GM18505 (cell line): ENCODE data around the gene WDR86.

Experiments used
- ATAC-seq: cut with Tn5 transposase; IDR thresholded peaks from one replicate; pipeline ENCODE4 v1.9.1; 2021; ENCODE audit not compliant: unreplicated experiment
- POLR2A ChIP-seq: IDR thresholded peaks from 4 replicates; pipeline ENCODE4 v1.6.1; 2011; ENCODE audit warnings: borderline replicate concordance; ENCODE audit not compliant: insufficient read depth, insufficient read length; ENCODE audit errors: extremely low read depth

The WDR86 gene

DNA sequence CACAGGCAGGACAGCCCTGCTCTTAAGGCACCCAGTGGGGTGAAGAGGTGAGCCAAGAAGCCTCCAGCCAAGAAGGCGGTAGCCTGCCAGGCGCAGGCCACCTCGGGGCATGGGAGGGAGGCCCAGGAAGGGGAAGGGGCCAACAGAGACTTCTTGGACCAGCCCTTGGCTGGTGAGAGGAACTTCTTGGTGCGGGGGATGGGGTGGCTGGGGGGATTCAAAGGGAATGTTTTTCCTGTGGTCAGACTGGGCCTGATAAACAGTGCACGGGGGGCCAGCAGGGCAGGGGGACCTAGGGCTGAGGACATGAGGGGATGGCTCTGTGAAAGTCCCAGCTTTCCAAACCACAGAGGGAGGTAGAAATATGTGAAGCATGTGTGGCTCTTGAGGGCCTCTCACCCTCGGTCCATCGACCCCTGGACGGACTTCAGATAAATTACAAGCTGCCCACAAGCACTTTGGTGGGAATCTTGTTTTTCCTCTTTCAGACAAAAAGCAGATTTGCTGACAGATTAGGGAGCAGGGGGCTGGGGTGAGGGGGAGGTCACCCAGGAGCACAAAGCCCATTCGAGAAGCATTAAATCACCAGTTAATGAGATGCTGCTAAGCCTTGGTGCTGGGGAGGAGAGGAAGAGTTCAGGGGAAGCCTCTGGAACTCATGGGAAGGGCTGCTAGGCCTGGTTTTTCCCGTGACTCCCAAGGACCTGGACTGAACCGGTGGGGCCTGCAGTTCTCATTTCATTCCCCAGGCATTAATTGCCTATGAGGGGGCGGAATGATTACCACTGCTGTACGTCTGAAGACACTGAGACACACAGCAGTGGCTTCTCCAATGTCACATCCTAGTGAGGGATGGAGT, 18.8 kb upstream of the WDR86 start:
- no peak for TF ChIP-seq POLR2A
- ATAC-seq, result no peak

DNA sequence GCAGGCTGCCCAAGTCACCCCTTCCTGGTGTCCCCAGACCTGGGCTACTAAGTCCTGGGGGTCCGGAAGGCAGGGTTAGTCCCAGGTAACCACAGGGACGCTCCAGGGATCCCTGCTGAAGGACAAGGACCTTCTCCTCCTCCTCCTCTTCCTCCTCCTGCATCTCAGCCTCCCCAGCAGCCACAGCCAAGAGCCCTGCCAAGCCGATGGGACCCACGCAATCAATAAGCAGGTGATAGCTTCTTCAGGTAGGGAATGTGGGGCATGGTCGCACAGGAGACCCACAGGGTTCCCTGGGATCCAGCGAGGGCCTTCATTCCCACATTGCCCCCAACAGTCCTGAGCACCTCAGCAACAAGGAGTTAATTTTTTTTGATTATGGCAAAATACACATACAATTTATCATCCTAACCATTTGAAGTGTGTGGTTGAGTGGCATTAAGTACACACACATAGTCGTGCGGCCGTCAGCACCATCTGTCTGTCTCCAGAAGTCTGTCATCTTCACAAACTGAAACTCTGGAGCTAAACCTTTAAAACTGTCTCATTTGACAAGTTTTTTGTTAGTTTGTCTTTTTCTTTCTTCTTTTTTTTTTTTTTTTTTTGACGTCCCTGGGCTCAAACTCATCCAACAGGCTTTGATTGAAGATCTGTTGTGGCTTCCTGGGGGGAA, 18.0 kb upstream of the WDR86 start:
- no peak for ATAC-seq
- no peak for TF ChIP-seq POLR2A

DNA sequence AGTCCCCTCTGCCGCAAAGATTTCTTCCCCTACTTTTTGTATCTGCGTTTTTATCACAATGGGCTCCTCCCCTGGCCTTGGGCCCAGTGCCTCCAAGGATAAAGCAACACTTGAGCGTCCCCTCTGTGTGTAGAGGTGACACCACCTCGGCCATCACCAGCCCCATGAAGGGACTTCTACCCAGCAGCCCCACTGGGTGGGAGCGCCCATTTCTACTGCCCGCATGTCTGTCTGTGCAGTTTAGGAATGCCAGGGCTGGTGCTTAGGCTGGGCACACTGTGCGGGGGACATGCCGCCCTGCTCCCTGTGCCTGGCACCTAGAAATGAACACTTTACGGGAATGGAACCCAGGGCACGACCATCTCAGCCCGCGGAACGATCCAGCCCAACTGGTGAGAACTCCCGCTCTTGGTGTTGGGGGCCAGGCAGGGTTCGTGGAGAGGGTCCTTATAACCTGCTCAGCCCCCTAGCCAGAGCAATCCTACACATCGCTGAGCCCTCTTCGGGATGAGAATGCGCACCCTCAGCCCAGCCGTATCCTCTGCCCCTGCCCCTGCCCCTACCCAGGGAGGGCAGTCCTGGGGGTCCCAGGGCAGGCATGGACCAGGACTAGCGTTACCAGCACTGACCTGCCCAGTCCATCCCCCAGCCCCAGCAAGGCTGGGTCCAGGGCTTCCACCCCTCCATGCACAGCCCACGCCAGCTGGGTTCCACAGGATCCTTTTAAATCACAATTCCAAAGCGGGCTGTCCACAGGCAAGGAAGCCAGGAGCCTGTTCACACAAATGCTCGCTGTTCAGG, 17.3 kb upstream of the WDR86 start:
- no peak for ATAC-seq

DNA sequence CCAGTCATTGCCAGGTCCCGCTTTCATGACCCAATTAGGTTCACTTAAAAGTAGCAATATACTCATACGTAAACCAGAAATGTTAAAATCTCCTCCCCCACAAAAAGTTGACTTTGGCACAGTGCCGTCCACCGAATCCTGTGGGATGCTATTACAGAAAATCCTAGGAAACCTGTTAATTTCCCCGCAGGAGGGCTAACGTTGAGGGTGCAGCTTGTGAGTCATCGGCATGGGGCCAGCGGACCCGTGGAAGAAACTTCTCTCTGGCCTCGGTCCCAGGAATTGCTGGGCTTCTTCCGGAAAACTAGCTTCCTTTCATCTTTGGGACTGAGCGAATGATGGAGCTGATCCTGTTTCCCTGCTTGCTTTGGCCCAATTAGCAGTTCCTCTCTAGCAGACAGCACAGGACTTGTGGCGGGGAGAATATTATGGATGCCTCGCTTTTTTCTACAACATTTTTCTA, 16.6 kb upstream of the WDR86 start:
- no peak for ATAC-seq
- no peak for TF ChIP-seq POLR2A

More for the DNA sequence above, 17.3 kb upstream of the WDR86 start:
- TF ChIP-seq POLR2A, result no peak

DNA sequence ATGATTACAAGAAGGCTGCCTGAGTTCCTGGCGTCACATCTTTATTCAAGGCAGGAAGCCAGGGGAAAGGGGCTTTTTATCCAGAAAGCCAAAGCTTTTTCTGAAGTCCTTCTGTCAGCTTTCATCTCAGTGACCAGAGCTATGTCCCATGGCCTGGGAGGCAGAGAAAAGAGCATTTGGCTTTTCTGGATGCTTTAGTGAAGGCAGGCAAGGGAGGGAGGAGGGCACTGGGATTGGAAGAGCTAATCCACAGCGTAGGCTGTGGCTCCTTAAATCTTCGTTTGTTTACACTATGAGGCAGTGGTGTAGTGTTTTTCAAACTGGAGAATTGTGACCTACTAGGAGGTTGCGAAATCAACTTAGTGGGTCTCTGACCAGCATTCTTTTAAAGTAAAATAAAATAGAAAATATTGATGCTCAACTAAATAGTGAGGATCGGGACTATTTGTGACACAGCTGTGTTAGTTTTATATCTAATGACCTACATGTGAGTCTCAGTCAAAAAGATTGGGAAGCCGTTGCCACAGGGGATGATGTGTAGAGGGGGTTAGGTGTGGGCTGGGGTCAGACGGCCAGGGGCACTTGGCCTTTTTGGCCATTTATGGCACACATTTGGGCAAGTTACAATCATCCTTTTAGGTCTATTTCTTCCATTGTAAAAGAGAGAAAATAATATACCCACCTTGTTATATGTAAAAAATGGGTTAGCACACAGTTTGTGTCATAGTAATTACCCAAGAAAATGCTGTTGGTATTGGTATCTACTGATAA, 16.0 kb upstream of the WDR86 start:
- ATAC-seq, result no peak

DNA sequence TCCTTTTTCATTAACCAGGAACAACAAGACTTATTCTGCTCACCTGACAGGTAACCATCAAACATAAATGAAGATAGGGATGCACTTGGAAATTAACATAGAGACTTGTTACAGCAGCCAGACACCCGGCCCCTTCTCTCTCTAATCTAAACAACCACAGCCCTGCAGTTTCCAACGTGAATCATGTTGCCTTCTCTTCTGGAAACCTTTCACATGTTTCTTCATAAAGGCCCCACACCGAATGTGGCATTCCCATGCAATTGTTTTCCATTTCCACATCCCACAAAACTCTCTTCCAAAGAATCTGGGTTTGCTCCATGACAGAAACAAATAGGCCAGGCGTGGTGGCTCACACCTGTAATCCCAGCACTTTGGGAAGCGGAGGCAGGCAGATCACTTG, 15.0 kb upstream of the WDR86 start:
- no peak for TF ChIP-seq POLR2A
- no peak for ATAC-seq

More for the DNA sequence above, 16.0 kb upstream of the WDR86 start:
- no peak for TF ChIP-seq POLR2A

DNA sequence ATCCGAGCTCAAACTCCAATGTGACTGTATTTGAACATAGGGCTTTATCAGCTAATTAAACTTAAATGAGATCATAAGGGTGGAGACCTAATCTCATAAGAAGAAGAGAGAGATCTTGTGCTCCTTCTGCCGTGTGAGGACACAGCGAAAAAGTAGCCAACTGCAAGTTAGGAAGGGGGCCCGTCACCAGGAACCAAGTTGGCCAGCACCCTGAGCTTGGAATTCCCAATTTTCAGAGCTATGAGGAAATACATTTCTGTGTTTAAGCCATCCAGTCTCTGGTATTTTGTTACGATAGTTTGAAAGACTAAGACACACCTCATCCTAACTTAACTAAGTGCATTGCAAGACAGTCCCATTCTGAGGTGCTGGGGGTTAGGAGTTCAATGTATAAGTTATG, 14.1 kb upstream of the WDR86 start:
- no peak for ATAC-seq
- no peak for TF ChIP-seq POLR2A

DNA sequence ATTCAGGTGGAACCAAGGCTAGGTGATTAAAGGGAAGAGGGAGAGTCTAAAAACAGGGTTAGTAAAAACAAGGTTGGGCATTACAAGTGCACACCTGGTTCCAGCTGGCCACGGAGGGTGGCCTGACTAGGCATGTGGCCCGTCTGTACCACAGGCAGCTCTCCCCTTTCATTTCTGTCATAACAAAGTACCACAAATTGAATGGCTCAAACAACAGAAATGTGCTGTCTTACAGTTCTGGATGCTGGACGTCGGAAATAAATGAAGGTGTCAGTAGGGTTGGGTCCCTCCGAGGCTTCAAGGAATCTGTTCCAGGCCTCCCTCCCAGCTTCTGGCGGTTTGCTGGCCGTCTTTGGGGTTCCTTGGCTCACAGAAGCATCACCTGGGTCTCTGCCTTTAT, 13.4 kb upstream of the WDR86 start:
- no peak for TF ChIP-seq POLR2A
- no peak for ATAC-seq

DNA sequence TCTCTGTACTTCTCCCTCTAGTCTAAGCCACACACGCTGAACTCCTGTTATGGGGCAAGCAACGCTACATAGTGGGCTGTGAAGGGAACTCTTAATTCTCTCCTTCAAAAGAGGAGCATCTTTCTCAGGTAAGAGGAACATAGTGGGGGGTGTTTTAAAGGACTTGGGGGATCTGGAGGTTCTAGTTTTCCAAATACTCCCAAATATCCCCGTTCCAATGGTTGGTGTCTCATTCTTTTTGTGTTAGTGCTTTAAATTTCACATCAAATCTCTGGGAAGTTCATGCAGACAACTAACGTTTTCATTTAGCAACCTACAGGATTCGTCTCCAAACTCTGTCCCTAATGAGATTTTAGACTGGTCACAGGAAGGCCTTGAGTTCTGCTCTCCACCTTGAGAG, 12.4 kb upstream of the WDR86 start:
- TF ChIP-seq POLR2A, result no peak
- ATAC-seq, result no peak

DNA sequence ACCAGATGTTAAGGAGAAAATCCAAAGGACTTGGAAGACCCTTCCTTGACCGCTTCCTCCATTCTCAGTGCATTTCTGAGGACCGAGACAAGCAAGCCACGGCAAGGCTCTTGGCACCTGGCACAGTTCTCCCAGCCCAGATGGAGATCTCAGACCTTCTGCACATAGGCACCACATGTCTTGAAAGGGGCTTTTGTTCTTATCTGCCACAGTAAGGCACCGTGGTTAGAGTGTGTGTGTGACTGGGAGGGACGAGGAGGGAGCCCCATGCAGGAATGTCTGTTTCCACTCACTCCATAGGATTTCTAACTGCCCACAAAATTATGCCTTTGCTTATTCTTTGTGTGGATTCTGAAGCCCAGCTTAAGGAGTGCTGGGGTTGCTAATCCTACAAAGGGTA, 10.3 kb upstream of the WDR86 start:
- no peak for ATAC-seq
- TF ChIP-seq POLR2A, result no peak

DNA sequence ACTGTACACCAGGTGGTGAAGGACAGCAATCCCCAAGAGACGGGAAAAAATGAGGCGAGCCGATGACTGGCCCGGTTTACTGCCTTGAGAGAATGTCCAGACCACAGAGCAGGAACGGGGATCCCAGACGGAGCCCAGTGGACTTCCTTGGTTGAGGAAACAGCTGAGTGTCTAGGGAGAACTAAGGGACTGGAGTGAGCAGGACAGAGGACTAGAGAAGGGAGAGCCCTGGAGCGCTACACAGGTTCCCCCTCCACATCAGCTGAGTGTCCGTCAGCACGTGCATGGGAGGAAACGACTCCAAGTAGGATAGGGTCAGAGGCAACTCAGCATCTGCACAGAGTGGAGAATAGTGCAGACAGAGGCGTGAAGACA, 7.1 kb upstream of the WDR86 start:
- ATAC-seq, result no peak
- TF ChIP-seq POLR2A, result no peak

DNA sequence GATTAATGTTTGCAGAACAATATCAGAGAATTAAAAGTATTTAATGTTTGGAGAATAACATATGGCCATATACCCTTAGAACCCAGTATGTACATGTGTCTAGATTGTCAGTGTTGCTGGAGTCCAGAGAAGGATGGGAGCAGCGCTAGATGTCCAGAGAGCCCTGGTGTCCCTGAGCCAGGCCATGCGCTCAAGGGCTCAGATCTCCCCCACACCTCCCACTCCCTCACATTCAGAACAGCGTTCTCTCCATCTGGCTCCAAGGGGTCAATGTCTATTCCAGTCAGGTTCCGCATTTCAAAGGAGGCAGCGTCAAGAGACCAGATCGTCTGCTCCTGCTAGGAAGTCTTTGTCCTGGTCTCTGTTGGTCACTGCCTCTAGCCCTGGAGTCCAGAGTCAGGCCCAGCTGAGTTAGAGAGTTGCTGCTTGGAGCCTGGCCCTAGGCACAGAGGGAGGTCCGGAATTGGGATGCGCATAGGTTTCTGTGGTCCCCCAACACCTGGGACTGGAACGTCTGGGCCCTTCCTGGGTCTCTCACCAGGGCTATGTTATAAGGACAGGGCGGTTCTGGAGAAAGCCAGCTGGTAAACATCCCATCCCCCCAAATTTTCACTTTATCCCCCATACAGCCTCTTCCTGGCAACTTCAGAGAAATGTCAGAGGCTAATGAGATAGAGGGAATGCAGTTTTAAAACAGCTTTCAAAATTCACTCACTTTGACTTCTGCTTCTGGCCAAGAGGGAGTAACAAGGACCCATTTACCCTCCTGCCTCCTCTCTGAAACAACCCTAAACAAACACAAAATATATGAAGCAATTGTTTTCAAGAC, 6.5 kb upstream of the WDR86 start:
- TF ChIP-seq POLR2A, result no peak
- ATAC-seq, result no peak
